Stimulated activated CD4-positive, alpha-beta T cell treated with anti-CD3 and anti-CD28 coated beads, Interleukin-15, amount 100 ng/mL, for 1 hour (primary cell): Measurements from ENCODE around the gene LLGL1.

ENCODE experiments used
- DNase-seq, 2 donors: peaks; one replicate each; pipeline ENCODE4 v3.0.0-alpha.2; 2020; ENCODE audit warnings: low read depth in 1 of 2, low spot score in 1 of 2

LLGL1 gene

DNA sequence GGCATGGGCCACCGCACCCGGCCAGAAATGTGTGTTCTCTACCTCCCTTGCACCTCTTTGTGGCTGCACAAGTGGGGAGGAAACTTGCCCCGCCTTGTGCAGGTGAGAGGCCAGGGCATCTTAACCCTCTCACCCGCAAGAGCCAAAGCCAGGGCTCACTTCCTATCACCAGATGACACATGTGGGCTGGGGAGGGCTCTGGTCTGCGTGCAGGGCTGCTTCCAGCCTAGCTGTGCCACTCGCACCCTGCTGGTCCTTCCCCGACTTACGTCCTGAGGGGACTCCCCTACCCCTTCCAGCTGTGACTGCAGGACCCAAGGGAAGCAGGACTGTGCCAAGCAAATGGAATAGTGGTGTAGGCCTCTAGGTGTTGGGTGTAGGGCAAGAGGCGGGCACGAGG, 41.9 kb downstream of the LLGL1 start:
- DNase-seq = no peak

DNA sequence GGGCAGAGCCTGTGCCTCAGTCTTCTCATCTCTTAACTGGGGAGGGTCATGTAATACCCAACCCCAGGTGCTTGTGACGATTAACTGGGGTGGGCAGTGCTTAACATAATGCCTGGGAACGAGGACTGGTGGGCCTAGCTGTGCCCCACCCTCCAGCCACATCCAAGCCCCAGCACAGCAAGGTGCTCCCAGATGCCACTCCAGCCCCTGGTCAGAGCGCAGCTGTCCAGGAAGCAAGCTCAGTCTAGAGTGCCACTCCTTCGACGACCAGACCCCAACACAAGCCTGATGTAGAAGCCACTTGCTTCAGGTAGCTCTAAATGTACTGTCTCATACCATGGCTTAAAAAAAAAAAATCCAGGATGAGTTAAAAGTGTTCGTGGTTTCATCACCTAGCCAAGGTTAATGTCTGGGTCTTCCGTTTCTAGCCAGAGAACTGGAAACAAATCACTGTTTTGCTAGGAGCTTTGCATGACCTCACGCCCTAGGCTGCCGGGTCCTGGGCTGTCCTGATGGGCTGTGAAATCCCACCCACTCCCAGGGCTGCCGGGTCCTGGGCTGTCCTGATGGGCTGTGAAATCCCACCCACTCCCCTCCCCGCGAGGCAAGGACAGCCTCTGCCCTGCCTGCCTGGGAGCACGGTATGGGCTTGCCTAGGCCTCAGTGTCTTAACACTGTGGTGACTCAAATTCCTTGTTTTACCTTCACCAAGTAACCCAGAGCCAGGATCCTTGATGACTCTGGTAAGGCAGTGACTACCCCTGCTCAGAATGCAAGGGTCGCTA, 42.7 kb downstream of the LLGL1 start:
- no peak for DNase-seq

GRCh38 chr17:18270046-18270931, 44.9 kb downstream of the LLGL1 start:
- DNase-seq = no peak

GRCh38 chr17:18277076-18277475, 51.6 kb downstream of the LLGL1 start:
- no peak for DNase-seq

DNA sequence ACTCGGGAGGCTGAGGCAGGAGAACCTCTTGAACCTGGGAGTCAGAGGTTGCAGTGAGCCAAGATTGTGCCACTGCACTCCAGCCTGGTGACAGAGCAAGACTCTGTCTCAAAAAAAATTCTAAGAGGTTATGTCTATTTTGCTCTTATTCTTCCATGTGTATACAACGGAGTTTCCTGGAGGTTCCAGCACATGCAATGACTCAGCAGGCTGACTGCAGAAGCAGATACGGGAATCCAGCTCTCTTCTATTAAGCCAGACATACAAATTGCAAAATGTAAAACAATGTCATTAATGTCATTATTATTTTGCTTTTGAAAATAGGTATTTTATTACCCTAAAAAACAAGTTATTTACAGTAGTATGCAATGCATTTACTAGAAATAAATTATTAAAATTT, 53.4 kb downstream of the LLGL1 start:
- DNase-seq = no peak

DNA sequence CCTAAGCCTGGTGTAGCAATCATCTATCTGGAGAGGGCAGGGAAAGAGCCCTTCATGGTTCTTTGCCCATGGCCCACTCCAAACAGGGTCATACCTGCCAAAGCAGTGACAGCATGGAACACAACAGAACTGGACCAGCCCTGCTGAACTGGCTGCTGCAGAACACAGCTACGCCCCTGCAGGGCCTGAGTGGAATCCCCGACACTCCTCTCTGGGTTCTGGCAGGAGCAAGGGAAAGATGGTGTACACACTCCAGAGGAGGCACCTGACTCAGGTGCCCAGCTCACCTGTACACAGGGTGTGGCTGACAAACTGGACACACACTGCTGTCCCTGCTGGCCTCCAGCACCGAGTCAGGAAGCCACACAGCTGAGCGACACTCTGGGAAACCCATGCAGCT, 54.8 kb downstream of the LLGL1 start:
- no peak for DNase-seq

DNA sequence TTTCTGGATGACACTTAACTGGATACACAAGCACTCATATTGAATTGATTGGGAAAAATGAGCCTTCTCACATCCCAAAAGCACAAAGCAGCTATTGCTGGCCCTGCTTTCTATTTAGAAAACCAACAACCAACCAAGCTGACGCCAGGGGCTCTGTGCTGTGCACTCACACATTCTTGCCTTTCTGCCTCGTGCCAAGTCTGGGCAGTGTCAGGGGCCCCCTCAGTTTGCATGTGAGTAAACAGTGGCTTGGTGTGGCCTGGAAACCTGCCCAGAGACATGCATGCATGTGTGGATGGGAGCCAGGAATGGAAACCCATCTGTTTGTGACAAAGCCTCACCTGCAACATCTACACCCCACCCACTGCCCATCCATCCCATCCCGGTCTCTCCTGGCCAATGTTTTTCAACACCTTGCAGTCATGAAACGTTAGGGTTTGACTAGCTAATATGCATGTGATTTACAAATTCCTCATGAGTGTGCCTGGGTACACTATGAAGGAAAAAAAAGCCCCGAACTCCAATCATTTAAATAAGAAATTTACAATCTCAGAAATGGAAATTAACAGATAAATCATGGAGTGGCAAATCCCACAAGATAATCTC, 55.4 kb downstream of the LLGL1 start:
- DNase-seq = no peak

DNA sequence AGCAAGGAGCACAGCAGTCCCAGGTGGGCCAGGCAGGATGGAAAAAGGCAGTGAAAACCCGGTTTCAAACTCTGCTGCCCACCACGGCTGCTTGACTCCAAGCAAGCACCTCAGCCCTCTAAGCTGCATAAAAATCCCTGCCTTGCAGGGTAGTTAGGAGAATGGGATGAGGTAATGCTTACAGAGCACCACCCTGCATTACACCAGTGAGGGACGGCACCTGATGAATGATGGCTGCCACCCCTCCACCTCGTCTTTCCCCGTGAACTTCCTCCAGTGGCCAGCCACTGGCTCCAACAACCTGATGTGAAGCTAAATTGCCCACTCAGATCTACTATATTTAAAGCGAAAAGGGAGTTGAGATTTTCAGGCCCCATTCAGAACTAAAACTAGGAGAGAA, 56.4 kb downstream of the LLGL1 start:
- DNase-seq = no peak

DNA sequence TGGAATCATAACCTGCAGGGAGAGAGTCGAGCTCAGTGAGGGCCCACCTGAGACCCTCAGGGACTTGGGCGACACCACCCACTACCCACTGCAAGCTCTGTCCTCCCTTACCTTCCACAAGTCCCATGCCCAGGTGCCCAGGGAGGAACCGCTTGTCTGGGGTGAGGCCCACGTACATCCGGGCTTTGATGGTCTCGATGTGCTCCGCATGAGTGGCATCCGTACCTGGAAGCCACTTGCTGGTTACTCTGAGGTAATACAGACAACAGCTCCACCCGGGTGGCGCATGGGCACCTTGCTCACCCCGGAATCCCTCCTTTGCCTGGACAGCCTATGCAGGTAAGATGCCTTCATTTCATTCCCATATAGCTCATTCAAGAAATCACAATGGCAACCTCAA, 59.9 kb downstream of the LLGL1 start:
- no peak for DNase-seq

DNA sequence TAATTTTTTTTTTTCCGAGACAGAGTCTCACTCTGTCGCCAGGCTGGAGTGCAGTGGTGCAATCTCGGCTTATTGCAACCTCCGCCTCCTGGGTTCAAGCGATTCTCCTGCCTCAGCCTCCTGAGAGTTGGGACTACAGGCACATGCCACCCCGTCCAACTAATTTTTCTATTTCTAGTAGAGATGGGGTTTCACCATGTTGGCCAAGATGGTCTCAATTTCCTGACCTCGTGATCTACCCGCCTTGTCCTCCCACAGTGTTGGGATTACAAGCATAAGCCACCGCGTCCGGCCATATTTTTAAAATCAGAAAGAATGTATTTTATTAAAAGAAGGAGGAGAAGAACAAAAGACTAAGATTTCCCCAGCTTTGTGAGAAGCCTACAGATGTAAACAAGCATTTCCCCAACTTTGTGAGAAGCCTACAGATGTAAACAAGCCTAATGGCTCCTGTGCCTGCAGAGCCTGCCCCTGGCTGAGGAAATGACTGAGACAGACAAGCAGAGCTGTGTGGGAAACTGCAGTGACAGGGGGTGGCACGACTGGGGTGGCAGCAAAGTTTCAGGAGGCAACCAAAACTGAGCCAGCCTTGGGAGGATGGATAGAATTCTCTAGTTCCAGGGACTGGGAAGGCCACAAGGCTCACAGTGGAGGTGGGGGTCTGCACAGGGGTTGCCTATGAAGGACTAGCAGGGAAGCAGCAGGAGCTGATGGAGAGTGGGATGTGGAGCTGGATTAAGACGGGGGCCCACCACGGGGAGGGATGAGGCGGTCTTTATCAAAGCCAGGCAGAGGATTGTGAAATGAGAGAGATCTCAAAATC, 66.5 kb downstream of the LLGL1 start:
- DNase-seq = no peak
